GM21825 (cell line): ENCODE measurements around the gene ACTG2.
"Not testable (repeated sequence)": the region's sequence is repeated elsewhere in the genome, so short reads cannot be mapped to it uniquely, and the experiment has no call there.

Experiments
- ATAC-seq: cut with Tn5 transposase; IDR thresholded peaks from one replicate; pipeline ENCODE4 v1.9.1; 2021; ENCODE audit warnings: mild to moderate bottlenecking, moderate library complexity; ENCODE audit not compliant: unreplicated experiment

The ACTG2 gene

GRCh38 chr2:73891276-73891901, 1.4 kb upstream of the ACTG2 start:
- ATAC-seq: no peak

GRCh38 chr2:73893764-73894474, 1.1 kb downstream of the ACTG2 start:
- ATAC-seq: no peak

GRCh38 chr2:73894475-73894850, 1.7 kb downstream of the ACTG2 start:
- no peak for ATAC-seq

GRCh38 chr2:73894877-73895276, 2.1 kb downstream of the ACTG2 start:
- no peak for ATAC-seq

GRCh38 chr2:73895473-73895872, 2.7 kb downstream of the ACTG2 start:
- ATAC-seq: no peak

GRCh38 chr2:73896362-73897239, 3.8 kb downstream of the ACTG2 start:
- ATAC-seq: peak; percentile 74

- no peak for ATAC-seq
Measured at GRCh38 chr2:73897240-73897583, 4.4 kb downstream of the ACTG2 start.

- ATAC-seq: no peak
Measured at GRCh38 chr2:73897934-73898333, 5.1 kb downstream of the ACTG2 start.

GRCh38 chr2:73899801-73900336, 7.1 kb downstream of the ACTG2 start:
- ATAC-seq: no peak

- ATAC-seq: no peak
Measured at GRCh38 chr2:73901143-73901542, 8.3 kb downstream of the ACTG2 start.

GRCh38 chr2:73902284-73902683, 9.5 kb downstream of the ACTG2 start:
- ATAC-seq: no peak

GRCh38 chr2:73903313-73903712, 10.5 kb downstream of the ACTG2 start:
- no peak for ATAC-seq

GRCh38 chr2:73903949-73904613, 11.3 kb downstream of the ACTG2 start:
- ATAC-seq: not testable (repeated sequence)

- ATAC-seq: no peak
Measured at GRCh38 chr2:73904952-73905351, 12.1 kb downstream of the ACTG2 start.

GRCh38 chr2:73906847-73907505, 14.2 kb downstream of the ACTG2 start:
- ATAC-seq: no peak

- no peak for ATAC-seq
Measured at GRCh38 chr2:73907840-73908452, 15.1 kb downstream of the ACTG2 start.

GRCh38 chr2:73908689-73909652, 16.2 kb downstream of the ACTG2 start:
- ATAC-seq: no peak

- ATAC-seq: no peak
Measured at GRCh38 chr2:73910873-73911547, 18.2 kb downstream of the ACTG2 start.
